Measurements from ENCODE around the gene COA7. TPM values are rescaled to one million over a fixed set of nuclear protein-coding genes. Genes with fewer than 3 reads are reported as not detected.

Gene COA7
- total RNA-seq, 1 experiment from 2014 or later: 20.7 TPM

DNA sequence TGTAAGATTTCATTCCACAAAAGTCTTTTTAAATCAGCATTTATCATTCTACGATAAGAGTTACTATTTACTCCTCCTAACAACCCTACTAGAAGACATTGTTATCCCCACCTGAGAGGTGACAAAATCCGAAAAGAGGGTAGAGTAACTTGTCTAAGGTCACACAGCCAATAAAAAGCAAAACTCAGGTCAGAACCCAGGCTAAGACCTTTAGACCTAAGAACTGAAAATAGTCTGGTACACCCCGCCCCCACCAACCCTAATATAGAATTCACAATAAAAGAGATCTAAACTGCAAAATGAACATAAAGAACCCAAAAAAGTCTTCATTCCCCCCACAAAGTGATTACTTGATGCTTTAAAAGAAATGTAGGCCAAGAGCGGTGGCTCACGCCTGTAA, 18.6 kb downstream of the COA7 start:
- Histone ChIP-seq H3K9me3 (ENCODE audit: insufficient read depth, low read depth) (no peaks in the 10 kb centered on the region), H3K9me2 (ENCODE audit: insufficient read depth) (no peaks in the 10 kb centered on the region), H3K27ac (no peak overlapping the region), H3K79me2 (ENCODE audit: low read depth) (no peaks in the 10 kb centered on the region), H3K4me1 (replicated peaks; ENCODE audit: insufficient read depth) (peaks cover 9% of the 10 kb centered on the region), H3F3A (ENCODE audit: insufficient read depth, low read depth) (peaks cover 5% of the 10 kb centered on the region; the same call in 1 of the 2 replicates), H4K20me1 (ENCODE audit: insufficient read depth) (no peaks in the 10 kb centered on the region), H3K4me2 (no peak overlapping the region), H3K27me3 (ENCODE audit: insufficient read depth, low read depth) (no peaks in the 10 kb centered on the region), H2AFZ (no peak overlapping the region), H3K4me3 (no peak overlapping the region), H3K36me3 (ENCODE audit: low read depth) (no peaks in the 10 kb centered on the region)
- intact Hi-C loops (cut with micrococcal nuclease; ENCODE audit: unreplicated experiment): no loop called here
- DNase-seq: no peak
- no peak for TF ChIP-seq EZH2 (IDR thresholded peaks at IDR 0.05; ENCODE audit: low read depth)
- TF ChIP-seq, protein P1, sequence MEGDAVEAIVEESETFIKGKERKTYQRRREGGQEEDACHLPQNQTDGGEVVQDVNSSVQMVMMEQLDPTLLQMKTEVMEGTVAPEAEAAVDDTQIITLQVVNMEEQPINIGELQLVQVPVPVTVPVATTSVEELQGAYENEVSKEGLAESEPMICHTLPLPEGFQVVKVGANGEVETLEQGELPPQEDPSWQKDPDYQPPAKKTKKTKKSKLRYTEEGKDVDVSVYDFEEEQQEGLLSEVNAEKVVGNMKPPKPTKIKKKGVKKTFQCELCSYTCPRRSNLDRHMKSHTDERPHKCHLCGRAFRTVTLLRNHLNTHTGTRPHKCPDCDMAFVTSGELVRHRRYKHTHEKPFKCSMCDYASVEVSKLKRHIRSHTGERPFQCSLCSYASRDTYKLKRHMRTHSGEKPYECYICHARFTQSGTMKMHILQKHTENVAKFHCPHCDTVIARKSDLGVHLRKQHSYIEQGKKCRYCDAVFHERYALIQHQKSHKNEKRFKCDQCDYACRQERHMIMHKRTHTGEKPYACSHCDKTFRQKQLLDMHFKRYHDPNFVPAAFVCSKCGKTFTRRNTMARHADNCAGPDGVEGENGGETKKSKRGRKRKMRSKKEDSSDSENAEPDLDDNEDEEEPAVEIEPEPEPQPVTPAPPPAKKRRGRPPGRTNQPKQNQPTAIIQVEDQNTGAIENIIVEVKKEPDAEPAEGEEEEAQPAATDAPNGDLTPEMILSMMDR (conservative IDR thresholded peaks at IDR 0.05): no peak
- BruUV-seq (replicated peaks): no TSS peak
- CTCF ChIA-PET: no interaction called here
- POLR2A ChIA-PET (ENCODE audit: unreplicated experiment): interaction anchor here (0.6 kb wide), 1 partner anchor 15 kb away, joined by 19 read pairs; no protein-coding TSS in a partner anchor

DNA sequence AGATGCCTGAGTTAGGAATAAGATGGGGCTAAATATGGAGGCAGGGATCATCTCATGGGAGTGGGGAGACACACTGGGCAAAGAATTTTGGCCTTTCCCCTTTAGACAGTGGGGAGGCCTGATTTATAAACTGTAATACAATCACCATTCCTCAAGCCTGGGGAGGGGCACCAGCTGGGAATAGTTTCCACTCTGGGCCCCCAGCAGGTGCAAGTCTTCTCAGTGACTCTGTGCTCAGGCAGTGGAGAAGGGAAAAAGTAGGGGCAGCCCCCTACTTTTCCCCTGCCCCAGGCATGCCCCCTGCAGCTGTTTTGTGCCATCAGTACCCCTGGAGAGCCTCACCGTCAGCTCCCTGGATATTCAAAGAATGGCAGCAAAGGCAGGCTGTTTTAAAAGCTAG, 19.1 kb downstream of the COA7 start:
- peaks cover 5% of the 10 kb centered on the region; the same call in 1 of the 2 replicates for H3F3A ChIP-seq (ENCODE audit: insufficient read depth, low read depth)
- TF ChIP-seq, protein P1 (conservative IDR thresholded peaks at IDR 0.05): no peak
- TF ChIP-seq EZH2 (IDR thresholded peaks at IDR 0.05; ENCODE audit: low read depth): no peak
- no peak overlapping the region for H3K4me3 ChIP-seq
- no peak for DNase-seq
- intact Hi-C loops (cut with micrococcal nuclease; ENCODE audit: unreplicated experiment): no loop called here
- no peaks in the 10 kb centered on the region for H3K27me3 ChIP-seq (ENCODE audit: insufficient read depth, low read depth)
- H4K20me1 ChIP-seq (ENCODE audit: insufficient read depth): no peaks in the 10 kb centered on the region
- POLR2A ChIA-PET (ENCODE audit: unreplicated experiment): no interaction called here
- H3K79me2 ChIP-seq (ENCODE audit: low read depth): no peaks in the 10 kb centered on the region
- H3K4me1 ChIP-seq (replicated peaks; ENCODE audit: insufficient read depth): peaks cover 14% of the 10 kb centered on the region
- no peak overlapping the region for H3K27ac ChIP-seq
- H3K9me3 ChIP-seq (ENCODE audit: insufficient read depth, low read depth): no peaks in the 10 kb centered on the region
- no peak overlapping the region for H3K4me2 ChIP-seq
- H2AFZ ChIP-seq: no peak overlapping the region
- H3K9me2 ChIP-seq (ENCODE audit: insufficient read depth): no peaks in the 10 kb centered on the region
- CTCF ChIA-PET: no interaction called here
- BruUV-seq (replicated peaks): no TSS peak
- H3K36me3 ChIP-seq (ENCODE audit: low read depth): no peaks in the 10 kb centered on the region

DNA sequence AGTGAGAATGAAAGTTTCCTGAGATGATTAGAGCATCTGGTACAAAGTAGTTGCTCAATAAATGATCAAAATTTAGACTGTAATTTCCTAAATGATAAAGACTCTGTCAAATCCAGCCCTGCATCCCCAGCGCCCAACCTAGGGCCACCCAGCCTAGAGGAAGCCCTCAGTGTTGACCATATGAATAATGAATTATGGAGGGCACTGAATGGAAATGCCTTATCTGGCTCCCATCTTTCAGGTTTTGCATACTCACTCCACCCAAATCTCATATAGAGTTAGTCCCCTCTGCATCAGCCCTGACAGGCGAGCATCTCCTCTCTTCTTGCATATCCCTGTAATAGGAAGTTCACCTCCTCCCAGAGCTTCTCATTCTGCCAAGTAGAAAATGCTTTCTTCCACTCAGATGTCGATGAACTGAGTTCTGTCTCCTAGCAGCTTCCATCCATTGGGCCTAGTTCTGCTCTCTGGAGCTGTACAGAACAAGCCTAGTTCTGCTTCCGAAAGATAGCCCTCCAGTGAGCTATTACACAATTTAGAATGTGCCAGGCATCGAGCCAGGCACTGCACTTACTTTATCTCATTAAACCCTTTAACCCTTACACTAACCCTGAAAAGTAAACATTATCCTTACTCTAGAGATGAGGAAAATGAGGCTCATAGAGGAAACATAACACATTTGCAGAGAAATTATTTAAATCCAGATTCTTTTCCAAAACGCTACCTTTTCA, 20.9 kb downstream of the COA7 start:
- no peaks in the 10 kb centered on the region for H3K79me2 ChIP-seq (ENCODE audit: low read depth)
- peaks cover 5% of the 10 kb centered on the region; the same call in 1 of the 2 replicates for H3F3A ChIP-seq (ENCODE audit: insufficient read depth, low read depth)
- no peak overlapping the region for H3K27ac ChIP-seq
- BruUV-seq (replicated peaks): no TSS peak
- TF ChIP-seq, protein P1 (conservative IDR thresholded peaks at IDR 0.05): no peak
- no peak for TF ChIP-seq EZH2 (IDR thresholded peaks at IDR 0.05; ENCODE audit: low read depth)
- intact Hi-C loops (cut with micrococcal nuclease; ENCODE audit: unreplicated experiment): no loop called here
- no peak for DNase-seq
- H2AFZ ChIP-seq: no peak overlapping the region
- H3K9me3 ChIP-seq (ENCODE audit: insufficient read depth, low read depth): no peaks in the 10 kb centered on the region
- H3K36me3 ChIP-seq (ENCODE audit: low read depth): no peaks in the 10 kb centered on the region
- no peaks in the 10 kb centered on the region for H3K27me3 ChIP-seq (ENCODE audit: insufficient read depth, low read depth)
- no peaks in the 10 kb centered on the region for H4K20me1 ChIP-seq (ENCODE audit: insufficient read depth)
- no peaks in the 10 kb centered on the region for H3K9me2 ChIP-seq (ENCODE audit: insufficient read depth)
- H3K4me1 ChIP-seq (replicated peaks; ENCODE audit: insufficient read depth): peaks cover 15% of the 10 kb centered on the region
- ChIA-PET CTCF (no interaction called here), POLR2A (ENCODE audit: unreplicated experiment) (interaction anchor here (0.7 kb wide), 1 partner anchor 18 kb away, joined by 4 read pairs; no protein-coding TSS in a partner anchor)
- H3K4me3 ChIP-seq: no peak overlapping the region
- no peak overlapping the region for H3K4me2 ChIP-seq
